AG09309 (cell line): ENCODE measurements around the gene KCNIP3.

Experiments
- DNase-seq: peaks from one replicate; pipeline ENCODE4 v3.0.0-alpha.2; 2010; ENCODE audit warnings: low read depth
- H3K4me3 ChIP-seq: 2 replicates; pipeline ENCODE4 v1.5.1; 2011; ENCODE audit warnings: mild to moderate bottlenecking, low read depth, low read length, moderate library complexity; ENCODE audit not compliant: control insufficient read depth
- TF ChIP-seq, protein P1 (sequence below): IDR thresholded peaks from 2 replicates; pipeline ENCODE4 v1.5.1; 2011; ENCODE audit warnings: mild to moderate bottlenecking, low read depth, low read length, inconsistent platforms; ENCODE audit not compliant: insufficient read depth, control insufficient read depth; ENCODE audit errors: missing control alignments

The KCNIP3 gene

DNA sequence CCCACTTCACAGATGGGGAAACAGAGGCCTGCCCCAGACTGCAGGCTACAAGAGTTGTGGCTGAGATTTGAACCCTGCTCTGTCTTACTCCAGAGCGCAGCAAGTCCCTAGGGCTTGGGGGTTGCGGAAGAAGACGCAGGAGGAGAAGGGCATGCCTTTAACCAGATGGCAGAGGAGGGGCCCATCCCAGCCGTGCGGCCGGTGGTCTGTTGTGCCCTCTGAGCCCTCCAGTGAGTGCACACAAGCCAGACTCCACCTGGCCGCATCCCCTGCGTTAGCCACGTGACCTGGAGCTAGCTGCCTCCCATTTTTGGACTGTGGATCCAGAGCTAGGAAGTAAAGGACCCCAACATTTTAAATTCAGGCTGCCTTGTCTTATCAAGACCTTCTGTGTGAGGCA is 2.8 kb downstream of the KCNIP3 start:
- TF ChIP-seq, protein P1, sequence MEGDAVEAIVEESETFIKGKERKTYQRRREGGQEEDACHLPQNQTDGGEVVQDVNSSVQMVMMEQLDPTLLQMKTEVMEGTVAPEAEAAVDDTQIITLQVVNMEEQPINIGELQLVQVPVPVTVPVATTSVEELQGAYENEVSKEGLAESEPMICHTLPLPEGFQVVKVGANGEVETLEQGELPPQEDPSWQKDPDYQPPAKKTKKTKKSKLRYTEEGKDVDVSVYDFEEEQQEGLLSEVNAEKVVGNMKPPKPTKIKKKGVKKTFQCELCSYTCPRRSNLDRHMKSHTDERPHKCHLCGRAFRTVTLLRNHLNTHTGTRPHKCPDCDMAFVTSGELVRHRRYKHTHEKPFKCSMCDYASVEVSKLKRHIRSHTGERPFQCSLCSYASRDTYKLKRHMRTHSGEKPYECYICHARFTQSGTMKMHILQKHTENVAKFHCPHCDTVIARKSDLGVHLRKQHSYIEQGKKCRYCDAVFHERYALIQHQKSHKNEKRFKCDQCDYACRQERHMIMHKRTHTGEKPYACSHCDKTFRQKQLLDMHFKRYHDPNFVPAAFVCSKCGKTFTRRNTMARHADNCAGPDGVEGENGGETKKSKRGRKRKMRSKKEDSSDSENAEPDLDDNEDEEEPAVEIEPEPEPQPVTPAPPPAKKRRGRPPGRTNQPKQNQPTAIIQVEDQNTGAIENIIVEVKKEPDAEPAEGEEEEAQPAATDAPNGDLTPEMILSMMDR, result no peak
- no peak for DNase-seq
- no peak overlapping the region for H3K4me3 ChIP-seq

DNA sequence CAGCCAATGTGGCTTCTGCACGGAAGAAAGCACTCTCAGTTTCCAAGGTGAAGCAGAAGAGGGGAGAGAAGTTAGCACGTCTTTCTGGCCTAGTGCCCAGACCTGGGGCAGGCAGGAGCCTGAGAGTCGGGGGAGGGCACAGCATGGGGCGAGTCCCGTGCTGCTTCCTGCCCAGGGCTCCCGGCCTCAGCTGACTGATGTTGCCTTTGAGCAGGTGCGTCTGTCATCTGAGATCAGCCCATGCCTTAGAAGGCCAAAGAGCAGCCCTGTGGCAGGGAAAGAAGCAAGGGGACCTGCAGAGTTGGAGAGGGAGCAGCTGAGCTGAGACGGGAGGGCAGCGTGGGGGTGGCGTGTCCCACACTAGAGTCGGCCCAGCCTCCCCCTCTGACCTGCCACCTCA is 3.3 kb downstream of the KCNIP3 start:
- no peak overlapping the region for H3K4me3 ChIP-seq
- TF ChIP-seq, protein P1, result no peak
- no peak for DNase-seq

DNA sequence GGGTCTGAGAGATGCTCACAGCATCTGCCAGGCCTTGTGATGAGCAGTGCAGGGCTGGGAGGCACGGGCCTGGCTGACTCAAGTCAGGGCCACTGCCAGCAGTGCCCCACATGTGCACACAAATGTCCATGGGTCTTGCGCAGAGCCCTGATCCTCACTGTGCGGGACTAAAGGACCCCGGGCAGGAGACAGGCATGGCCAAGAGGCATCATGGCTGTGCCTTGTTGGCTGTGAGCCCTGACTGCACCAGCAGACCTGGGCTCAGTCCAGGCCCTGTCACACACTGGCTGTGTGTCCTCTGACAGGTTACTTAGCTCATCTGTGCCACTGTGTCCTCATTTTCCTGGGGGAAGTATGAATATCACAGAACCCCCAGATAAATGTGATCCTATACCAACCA is 4.0 kb downstream of the KCNIP3 start:
- no peak overlapping the region for H3K4me3 ChIP-seq
- TF ChIP-seq, protein P1, result no peak
- DNase-seq, result no peak

DNA sequence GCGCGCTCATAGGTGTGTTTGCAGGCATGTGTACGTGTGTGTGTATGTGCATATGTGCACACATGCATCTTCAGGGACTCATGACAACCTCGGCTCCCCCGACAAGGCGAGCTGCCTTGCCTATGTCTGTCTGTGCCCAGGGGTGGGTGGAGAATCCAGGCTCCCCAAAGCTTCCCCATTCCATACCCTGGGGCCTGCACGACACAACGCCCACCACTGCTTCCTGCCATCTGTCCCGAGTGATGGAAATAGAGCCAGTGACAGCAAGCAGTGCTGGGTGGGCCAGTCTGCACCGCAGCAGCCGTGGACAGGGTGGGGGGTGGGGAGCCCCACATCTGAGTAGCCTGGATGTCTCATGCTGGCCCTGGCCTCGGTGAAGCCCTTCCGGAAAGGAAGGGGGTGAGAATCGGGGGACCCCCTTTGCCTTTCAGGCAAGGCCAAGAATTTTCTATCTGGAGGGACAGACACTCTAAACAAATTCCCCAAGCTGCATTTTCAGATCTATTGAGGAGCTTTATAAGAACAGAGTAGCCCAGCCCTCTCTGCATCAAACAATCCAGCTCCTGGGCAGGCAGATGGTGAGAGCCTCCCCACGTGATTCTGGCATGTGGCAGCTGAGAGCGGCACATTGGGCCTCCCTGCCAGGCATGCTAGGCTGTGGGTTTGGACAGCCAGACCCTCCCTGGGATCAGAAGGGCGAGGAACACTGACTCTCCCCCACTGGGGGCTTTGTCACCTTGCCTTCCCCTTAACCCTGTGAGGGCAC is 4.9 kb downstream of the KCNIP3 start:
- H3K4me3 ChIP-seq, result no peak overlapping the region
- DNase-seq, result no peak
- TF ChIP-seq, protein P1, result no peak

DNA sequence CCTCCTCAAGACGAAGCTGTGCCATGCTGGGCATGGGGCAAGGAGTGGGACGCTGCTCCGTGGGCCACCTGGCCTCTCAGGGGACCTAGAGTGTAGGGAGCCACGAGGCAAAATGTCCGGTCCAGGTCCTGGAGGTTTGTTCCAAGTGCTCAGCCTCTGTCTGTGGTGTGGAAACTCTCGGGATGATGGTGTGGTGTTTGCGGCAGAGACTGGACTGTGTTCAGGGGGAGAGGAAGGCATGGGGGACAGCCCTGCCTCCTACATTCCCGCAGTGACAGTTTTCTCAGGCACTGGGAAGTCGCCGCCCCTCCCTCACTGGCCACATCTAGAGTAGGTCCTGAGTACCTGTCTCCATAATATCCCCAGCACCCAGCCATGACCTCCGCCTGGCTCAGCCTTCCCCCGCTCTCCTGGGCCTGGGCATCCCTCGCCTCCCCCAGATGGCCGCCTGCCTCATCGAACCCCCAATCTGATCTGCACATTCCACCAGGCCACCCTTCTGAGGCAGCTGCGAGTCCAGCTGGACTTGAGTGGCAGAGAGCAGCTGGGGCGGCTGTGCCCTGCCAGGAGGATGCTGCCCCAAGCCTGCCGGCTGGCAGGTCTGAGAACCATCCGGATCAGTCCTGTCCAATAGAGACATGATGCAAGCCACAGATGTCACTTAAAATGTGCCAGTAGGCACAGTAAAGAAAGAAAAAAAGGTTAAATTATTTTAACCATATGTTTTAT is 6.2 kb downstream of the KCNIP3 start:
- TF ChIP-seq, protein P1, result no peak
- no peak overlapping the region for H3K4me3 ChIP-seq
- DNase-seq, result no peak

DNA sequence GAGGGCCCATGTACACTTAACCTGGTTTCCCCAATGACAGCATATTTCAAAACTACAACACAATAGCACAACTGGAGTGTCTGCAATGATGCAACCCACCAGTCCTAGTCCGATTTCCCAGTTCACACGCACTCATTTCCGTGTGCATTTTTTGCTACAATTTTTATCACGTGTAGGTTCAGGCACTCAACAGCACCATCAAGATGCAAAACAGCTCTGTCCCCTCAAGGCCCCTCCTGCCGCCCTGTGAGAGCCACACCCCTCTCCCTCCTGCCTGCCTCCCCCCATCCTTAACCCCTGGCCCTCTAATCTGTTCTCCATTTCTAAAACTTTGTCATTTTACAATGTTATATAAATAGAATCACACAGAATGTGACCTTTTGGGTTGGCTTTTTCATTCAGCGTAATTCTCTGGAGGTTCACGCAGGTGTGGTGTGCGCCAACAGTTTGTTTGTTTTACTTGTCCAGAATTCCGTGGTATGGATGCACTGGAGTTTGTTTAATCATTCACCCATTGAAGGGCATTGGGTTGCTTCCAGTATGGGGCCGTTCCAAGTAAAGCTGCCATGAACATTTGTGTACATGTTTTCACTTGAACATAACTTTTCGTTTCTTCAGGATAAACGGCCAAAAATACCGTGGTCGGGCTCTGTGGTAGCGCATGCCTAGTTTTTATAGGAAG is 8.4 kb downstream of the KCNIP3 start:
- H3K4me3 ChIP-seq, result no peak overlapping the region
- DNase-seq, result no peak
- TF ChIP-seq, protein P1, result no peak
